HG03460 (cell line): ENCODE results near the gene ZNF273.
"Not testable (repeated sequence)": the region's sequence is repeated elsewhere in the genome, so short reads cannot be mapped to it uniquely, and the experiment has no call there.

Source experiments
- ATAC-seq: cut with Tn5 transposase; IDR thresholded peaks from one replicate; pipeline ENCODE4 v1.9.1; 2021; ENCODE audit not compliant: unreplicated experiment

Gene ZNF273

GRCh38 chr7:64888901-64889685, 14.0 kb upstream of the ZNF273 start:
- ATAC-seq = no peak

GRCh38 chr7:64889686-64890162, 13.3 kb upstream of the ZNF273 start:
- ATAC-seq = no peak

GRCh38 chr7:64890273-64890672, 12.8 kb upstream of the ZNF273 start:
- ATAC-seq = not testable (repeated sequence)

GRCh38 chr7:64890761-64891362, 12.2 kb upstream of the ZNF273 start:
- ATAC-seq = no peak

DNA sequence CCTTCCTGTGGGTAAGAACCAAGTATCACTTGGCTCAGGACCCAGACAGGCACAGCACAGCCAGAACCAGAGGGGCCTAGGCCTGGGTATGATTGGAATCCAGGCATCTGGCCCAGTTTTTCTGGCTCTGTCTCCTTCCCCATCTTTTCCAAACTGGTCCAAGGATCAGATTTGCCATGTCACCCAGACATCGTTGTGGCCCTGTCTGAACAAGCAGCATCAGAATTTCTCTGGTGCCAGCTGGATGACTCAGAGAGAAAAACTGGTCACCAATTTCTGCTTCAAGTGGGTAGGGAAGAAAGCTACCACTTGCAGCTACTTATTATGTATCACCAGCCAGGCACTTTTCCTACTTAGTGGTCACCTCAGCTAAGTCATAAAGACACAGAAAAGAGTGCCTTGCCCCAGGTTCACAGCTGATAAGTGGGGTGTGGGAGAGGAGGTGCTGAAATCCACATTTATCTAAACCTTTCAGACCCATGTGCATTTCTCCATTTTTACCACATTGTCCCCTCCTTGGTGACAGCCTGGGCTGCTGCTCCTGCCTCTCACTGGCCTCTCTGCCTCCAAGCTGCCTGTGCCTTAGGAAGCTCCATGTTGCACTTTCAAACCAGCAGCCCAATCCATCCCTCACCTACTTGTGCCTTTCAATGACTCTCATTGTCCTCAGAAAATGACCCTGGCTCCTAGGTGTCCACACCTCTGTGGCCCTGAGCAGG, 11.6 kb upstream of the ZNF273 start:
- not testable (repeated sequence) for ATAC-seq

DNA sequence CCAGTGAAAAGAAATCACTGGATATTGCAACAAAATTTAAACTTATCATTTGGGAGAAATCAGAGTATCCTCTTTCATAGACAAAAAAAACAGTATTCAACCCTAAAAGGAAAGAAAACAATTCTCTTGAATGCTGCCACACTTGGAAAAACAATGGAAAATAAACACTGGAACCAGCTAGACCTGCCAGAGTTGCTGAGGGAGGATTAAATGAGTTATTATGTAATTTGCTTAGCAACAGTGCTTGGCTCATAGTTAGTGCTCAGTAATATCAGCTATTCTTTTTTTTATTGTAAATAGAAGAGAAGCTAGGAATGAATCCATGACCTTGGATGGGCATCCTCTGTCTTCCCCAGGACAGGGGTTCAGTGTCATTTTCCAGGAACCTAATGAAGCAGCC, 11.0 kb upstream of the ZNF273 start:
- no peak for ATAC-seq

DNA sequence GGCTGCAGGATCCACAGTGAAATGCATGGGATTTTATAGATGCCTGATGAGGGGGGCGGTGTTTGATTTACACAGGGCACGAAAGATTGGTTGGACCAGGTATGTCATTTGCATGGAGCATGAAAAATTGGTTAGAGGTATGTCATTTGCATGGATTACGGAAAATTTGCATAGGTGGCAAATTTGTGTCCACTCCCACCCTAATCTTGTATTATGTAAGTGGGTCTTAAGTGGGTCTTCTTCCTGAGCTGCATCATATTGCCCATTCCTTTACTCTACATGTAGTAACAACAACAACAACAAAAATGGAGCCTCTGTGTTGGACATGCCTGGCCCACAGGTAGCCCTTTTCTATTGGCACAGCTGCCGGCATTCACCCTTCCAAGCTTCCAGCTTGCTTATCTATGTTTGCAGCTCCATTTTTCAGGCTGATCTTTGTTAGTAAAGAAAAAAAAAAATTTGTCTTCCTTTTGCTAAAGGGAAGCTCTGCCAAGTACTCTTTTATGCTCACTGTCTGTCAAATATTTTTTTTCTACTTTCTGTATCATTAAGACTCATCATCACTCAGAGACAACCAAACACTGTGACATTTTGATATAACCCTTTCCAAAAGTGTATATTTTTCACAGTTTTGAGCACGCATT, 10.3 kb upstream of the ZNF273 start:
- ATAC-seq = no peak

DNA sequence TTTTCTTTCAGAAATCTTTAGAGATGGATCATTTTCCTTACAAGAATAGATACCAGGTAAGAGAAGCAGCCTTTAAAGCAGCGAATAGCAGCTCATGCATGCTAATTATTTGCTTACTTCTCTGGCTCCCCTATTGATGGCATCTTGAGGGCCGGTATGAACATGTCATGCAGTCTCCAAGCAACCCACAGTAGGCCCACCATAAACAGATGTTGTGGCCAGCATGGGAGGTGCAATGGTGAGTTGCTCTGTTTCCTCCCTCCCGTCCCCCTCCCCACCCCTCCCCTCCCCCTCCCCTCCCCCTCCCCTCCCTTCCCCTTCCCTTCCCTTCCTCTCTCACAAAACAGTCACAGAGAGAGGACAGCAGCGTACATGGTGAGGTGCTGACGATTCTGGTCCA, 9.7 kb upstream of the ZNF273 start:
- ATAC-seq = no peak

DNA sequence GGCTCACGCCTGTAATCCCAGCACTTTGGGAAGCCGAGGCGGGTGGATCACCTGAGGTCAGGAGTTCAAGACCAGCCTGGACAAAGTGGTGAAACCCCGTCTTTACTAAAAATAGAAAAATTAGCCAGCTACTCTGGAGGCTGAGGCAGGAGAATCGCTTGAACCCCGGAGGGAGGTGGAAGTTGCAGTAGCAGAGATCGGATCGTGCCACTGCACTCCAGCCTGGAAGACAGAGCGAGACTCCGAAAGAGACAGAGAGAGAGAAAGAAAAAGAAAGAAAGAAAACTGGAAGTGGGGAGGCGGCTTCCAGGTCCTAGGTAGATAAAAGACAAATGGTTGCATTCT, 640 bp upstream of the ZNF273 start:
- not testable (repeated sequence) for ATAC-seq

- ATAC-seq = no peak
Observed at GRCh38 chr7:64904008-64904407, 935 bp downstream of the ZNF273 start.

DNA sequence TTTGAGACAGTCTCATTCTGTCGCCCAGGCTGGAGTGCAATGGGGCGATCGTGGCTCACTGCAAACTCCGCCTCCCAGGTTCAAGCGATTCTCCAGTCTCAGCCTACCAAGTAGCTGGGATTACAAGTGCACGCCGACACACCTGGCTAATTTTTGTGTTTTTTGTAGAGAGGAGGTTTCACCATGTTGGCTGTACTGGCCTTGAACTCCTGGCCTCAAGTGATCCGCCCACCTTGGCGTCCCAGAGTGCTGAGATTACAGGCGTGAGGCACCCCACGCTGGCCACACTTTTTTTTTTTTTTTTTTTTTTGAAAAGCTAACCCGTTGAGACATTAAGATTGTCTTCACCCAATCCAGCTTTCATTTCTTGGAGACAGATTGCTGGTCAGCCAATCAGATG, 2.1 kb downstream of the ZNF273 start:
- no peak for ATAC-seq

GRCh38 chr7:64905547-64905946, 2.5 kb downstream of the ZNF273 start:
- ATAC-seq = no peak

DNA sequence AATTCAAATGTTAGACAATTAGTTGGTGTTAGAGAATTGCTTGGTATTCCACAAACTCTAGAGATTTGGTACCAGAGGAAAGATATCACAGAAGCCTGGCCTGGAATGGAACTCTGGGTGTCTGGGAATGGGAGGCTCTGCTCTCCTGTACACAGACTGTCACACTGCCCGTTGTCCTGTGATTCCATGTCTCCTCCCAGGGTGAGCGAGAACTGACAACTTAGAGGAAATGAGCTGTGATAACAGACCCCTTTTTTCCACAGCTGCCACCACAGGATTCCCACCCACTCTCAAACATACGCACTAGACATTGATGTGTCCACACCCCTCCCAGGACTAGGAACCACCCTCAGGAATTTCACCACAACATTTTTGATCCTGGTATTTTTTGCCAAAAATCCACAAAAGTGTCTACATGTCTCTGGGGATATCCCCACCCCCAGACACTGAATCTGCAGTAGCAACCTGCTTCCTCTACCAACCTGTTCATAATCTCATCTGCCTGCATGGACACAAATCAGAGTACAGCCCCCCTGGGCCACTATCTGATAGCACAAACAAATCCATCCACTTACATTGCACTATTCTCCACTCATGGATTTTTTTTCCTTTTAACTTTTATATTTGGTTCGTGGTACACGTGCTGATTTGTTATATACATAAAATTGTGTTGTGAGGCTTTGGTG, 4.7 kb downstream of the ZNF273 start:
- ATAC-seq = no peak

DNA sequence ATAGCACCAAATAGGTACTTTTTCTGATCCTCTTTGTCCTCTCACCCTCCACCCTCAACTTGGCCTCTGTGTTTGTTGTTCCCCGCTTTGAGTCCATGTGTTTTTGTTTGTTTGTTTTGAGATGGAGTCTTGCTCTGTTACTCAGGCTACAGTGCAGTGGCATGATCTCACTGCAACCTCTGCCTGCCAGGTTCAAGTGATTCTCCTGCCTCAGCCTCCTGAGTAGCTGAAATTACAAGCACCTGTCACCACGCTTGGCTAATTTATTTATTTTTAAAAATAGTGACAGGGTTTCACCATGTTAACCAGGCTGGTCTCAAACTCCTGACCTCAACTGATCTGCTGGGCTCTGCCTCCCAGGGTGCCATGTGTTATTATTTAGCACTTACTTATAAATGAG, 5.3 kb downstream of the ZNF273 start:
- no peak for ATAC-seq

GRCh38 chr7:64914557-64914956, 11.5 kb downstream of the ZNF273 start:
- ATAC-seq = no peak

DNA sequence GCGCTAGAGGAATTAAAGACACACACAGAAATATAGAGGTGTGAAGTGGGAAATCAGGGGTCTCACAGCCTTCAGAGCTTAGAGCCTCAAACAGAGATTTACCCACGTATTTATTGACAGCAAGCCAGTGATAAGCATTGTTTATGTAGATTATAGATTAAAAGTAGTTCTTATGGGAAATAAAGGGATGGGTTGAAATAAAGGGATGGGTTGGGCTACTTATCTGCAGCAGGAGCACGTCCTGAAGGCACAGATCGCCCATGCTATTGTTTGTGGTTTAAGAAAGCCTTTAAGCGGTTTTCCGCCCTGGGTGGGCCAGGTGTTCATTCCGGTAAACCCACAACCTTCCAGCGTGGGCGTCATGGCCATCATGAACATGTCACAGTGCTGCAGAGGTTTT, 12.2 kb downstream of the ZNF273 start:
- ATAC-seq = not testable (repeated sequence)

DNA sequence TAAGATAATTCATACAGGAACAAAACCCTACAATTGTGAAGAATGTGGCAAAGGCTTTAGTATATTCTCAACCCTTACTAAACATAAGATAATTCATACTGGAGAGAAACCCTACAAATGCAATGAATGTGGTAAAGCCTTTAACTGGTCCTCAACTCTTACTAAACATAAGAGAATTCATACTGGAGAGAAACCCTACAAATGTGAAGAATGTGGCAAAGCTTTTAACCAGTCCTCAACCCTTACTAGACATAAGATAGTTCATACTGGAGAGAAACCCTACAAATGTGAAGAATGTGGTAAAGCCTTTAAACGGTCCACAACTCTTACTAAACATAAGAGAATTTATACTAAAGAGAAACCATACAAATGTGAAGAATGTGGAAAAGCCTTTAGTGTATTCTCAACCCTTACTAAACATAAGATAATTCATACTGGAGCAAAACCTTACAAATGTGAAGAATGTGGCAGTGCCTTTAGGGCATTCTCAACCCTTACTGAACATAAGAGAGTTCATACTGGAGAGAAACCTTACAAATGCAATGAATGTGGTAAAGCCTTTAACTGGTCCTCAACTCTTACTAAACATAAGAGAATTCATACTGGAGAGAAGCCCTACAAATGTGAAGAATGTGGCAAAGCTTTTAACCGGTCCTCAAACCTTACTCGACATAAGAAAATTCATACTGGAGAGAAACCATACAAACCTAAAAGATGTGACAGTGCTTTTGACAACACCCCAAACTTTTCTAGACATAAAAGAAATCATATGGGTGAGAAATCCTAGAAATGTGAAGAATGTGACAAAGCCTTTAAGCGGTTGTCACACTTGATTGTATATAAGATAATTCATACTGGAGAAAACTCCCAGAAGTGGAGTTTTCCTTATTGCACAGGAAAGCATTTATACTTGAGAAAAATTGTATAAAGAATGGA, 25.4 kb downstream of the ZNF273 start:
- ATAC-seq = not testable (repeated sequence)

DNA sequence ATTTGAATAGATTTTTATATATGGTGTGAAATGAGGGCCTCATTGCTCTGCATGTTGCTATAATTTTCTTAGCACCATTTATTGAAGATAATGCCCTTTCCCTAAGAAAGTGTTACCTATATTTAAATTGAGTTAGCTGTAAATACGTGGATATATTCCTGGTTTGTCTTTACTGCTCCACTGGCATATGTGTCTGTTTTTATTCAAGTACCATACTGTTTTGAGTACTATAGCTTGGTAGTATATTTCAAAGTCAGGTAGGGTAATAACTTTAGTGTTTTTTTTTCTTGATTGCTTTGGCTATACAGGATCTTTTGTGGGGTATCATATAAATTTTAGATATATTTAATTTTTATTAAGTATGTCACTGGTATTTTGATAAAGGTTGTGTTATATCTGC, 31.4 kb downstream of the ZNF273 start:
- ATAC-seq = no peak

DNA sequence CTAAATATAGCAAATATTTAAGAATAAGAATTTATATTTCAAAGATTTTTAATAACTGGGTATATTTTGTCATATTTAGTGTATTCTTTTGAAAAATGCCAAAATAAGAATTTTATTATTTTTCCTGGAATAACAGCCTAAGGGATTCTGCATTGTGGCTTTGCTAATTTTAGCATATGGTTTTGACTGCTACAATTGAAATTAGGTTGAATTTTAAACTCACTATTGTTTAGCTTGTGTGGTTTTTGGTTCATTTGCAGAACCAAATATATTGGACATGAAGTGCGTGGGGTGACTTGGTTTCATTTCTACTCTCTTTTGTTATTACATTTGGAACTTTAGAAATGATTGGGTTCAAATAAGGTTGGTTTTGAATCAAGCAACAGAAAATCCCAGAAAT, 35.5 kb downstream of the ZNF273 start:
- ATAC-seq = no peak

- not testable (repeated sequence) for ATAC-seq
Observed at GRCh38 chr7:64940021-64940420, 36.9 kb downstream of the ZNF273 start.
